ENCODE results near the gene WFDC8. TPM values are rescaled to one million over a fixed set of nuclear protein-coding genes. Genes with fewer than 3 reads are reported as not detected.

Gene WFDC8
- total RNA-seq, 1 experiment from 2014 or later: not detected

DNA sequence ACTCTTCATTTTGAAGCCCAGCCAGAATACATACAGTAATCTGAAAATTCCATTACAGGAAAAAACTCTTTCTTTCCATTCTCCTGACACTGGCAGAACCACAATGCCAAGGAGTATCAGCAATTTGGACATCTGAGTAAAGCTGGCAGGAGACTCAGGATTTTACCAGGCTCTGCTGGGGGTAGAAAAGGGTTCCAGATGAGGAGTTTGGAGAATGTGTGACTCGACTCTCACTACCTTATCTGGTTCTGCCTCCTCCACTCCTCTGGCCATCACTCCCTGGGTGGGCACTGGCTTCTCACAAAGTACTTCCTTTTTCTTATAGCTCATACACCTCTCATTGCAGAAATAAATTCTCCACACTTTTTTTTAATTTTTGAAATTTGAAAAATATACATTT is 10.6 kb upstream of the WFDC8 start:
- Histone ChIP-seq H2AK5ac (ENCODE audit: insufficient read length, low read length) (no peak overlapping the region), H3K27me3 (ENCODE audit: insufficient read depth, low read length) (no peaks in the 10 kb centered on the region), H2BK12ac (ENCODE audit: insufficient read length, low read depth, low read length) (no peak overlapping the region), H3K9ac (ENCODE audit: extremely low read depth, insufficient read length, low read length) (no peak overlapping the region), H3K14ac (ENCODE audit: insufficient read depth, low read length) (no peak overlapping the region), H3T11ph (ENCODE audit: low read length) (no peak overlapping the region), H2BK20ac (ENCODE audit: low read depth, low read length, poor library complexity, severe bottlenecking) (no peak overlapping the region), H3K23ac (ENCODE audit: insufficient read length, low read depth, low read length) (no peak overlapping the region), H3K79me2 (ENCODE audit: insufficient read depth, low read length) (no peaks in the 10 kb centered on the region), H4K91ac (ENCODE audit: insufficient read length, low read depth, low read length) (no peak overlapping the region), H3K18ac (ENCODE audit: insufficient read length, low read depth, low read length) (no peak overlapping the region), H2AFZ (ENCODE audit: low read length) (no peak overlapping the region), H4K5ac (ENCODE audit: insufficient read length, low read depth, low read length) (no peak overlapping the region), H3K9me3 (ENCODE audit: control insufficient read depth, low read depth, low read length) (no peaks in the 10 kb centered on the region), H2BK120ac (ENCODE audit: low read depth, low read length, poor library complexity, severe bottlenecking) (no peak overlapping the region), H2BK15ac (ENCODE audit: low read depth, low read length) (no peak overlapping the region), H3K4me1 (ENCODE audit: insufficient read depth, low read length) (no peaks in the 10 kb centered on the region), H3K27ac (ENCODE audit: insufficient read length, low read depth, low read length) (no peak overlapping the region), H3K56ac (ENCODE audit: insufficient read length, low read depth, low read length) (no peak overlapping the region), H3K79me1 (ENCODE audit: insufficient read depth, low read depth, low read length, poor library complexity, severe bottlenecking) (no peaks in the 10 kb centered on the region), H3K23me2 (ENCODE audit: insufficient read length, low read depth, low read length, poor library complexity, severe bottlenecking) (no peaks in the 10 kb centered on the region), H3K4me2 (ENCODE audit: insufficient read depth, insufficient read length, low read length) (no peak overlapping the region), H4K20me1 (ENCODE audit: control insufficient read depth, insufficient read depth, insufficient read length) (no peaks in the 10 kb centered on the region), H3K4ac (ENCODE audit: low read depth, low read length) (no peak overlapping the region), H4K8ac (replicated peaks; ENCODE audit: insufficient read length, low read depth, low read length) (no peak overlapping the region), H2BK5ac (ENCODE audit: insufficient read length, low read length) (no peak overlapping the region)
- Mint-ChIP-seq H3K36me3 (ENCODE audit: insufficient read depth in 1 of 3, low read depth in 3 of 3) (peaks cover 0 to 5% (median 4%) of the 10 kb centered on the region in 3 experiments; a peak in 4 of 7 replicates), H3K9me3 (peaks cover 4 to 19% of the 10 kb centered on the region in 2 experiments; a peak in 4 of 5 replicates), H3K27ac (no peak overlapping the region), H3K4me1 (no peaks in the 10 kb centered on the region; a peak in 1 of 4 replicates), H3K4me3 (no peak overlapping the region), H3K27me3 (ENCODE audit: low read depth) (no peaks in the 10 kb centered on the region; the same call in 1 of the 2 replicates)
- DNase-seq: no peak
- WGBS (ENCODE audit: extremely low coverage, insufficient read length, low lambda C conversion rate): no CpG with 5 or more reads among the region's 1 CpG
- TF ChIP-seq, protein P1, sequence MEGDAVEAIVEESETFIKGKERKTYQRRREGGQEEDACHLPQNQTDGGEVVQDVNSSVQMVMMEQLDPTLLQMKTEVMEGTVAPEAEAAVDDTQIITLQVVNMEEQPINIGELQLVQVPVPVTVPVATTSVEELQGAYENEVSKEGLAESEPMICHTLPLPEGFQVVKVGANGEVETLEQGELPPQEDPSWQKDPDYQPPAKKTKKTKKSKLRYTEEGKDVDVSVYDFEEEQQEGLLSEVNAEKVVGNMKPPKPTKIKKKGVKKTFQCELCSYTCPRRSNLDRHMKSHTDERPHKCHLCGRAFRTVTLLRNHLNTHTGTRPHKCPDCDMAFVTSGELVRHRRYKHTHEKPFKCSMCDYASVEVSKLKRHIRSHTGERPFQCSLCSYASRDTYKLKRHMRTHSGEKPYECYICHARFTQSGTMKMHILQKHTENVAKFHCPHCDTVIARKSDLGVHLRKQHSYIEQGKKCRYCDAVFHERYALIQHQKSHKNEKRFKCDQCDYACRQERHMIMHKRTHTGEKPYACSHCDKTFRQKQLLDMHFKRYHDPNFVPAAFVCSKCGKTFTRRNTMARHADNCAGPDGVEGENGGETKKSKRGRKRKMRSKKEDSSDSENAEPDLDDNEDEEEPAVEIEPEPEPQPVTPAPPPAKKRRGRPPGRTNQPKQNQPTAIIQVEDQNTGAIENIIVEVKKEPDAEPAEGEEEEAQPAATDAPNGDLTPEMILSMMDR (conservative IDR thresholded peaks at IDR 0.05): no peak

Data from H9 (cell line).